Stimulated activated CD4-positive, alpha-beta T cell treated with anti-CD3 and anti-CD28 coated beads, Interleukin-15, amount 100 ng/mL, for 48 hours (primary cell): ENCODE data around the gene C14orf119.

Experiments
- DNase-seq, 2 donors: peaks; one replicate each; pipeline ENCODE4 v3.0.0-alpha.2; 2020; ENCODE audit warnings: low read depth in 2 of 2

C14orf119 gene, protein sequence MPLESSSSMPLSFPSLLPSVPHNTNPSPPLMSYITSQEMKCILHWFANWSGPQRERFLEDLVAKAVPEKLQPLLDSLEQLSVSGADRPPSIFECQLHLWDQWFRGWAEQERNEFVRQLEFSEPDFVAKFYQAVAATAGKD

DNA sequence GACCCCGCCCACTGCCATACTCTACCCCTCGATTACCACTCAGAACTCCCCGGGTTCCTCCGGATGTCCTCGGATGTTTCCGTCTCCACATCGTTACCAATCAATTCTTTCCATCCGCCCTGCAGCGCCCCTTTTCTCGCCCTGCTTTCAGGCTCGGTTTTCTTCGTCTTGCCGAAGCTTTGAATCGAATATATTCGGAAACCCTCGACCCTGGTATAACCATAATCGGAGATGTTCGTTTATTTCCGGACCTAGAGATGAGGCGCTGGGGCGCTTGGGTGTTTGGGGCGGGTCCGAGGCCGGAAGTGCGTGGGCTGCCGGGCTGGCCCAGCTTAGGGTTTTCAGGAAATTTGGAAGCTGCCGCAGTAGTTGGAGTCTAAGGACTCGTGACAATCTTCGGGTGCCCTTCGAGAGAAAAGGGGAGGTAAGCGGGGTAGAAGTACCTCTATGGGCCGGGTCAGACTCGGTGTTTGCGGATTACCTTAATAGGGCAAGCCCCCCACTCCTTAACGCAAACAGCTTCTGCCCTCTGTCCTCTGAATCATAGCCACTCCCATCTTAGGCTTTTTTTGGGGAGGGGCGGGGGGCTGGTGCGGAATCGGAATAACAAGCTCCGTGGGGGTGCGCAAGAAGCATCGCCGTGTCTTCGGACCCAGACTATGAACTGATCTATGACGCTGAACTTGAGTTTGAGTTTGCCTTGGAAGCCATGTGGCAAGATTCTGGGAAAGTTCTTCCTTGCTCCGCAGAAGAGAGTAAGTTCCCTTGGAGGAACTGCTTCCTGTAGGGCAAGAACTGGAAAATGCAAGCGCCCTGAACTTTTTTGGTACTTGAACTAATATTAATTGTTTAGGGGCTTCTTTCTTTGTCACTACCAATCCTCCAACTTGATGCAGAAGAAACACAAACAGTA is at the start of gene C14orf119:
Gene C14orf119, plus strand, starts transcription at position 310 of the 913 bp plus-strand sequence. CDS start 2,154 bp downstream, outside the sequence.
- DNase-seq, result peak; percentile 99 to 100

DNA sequence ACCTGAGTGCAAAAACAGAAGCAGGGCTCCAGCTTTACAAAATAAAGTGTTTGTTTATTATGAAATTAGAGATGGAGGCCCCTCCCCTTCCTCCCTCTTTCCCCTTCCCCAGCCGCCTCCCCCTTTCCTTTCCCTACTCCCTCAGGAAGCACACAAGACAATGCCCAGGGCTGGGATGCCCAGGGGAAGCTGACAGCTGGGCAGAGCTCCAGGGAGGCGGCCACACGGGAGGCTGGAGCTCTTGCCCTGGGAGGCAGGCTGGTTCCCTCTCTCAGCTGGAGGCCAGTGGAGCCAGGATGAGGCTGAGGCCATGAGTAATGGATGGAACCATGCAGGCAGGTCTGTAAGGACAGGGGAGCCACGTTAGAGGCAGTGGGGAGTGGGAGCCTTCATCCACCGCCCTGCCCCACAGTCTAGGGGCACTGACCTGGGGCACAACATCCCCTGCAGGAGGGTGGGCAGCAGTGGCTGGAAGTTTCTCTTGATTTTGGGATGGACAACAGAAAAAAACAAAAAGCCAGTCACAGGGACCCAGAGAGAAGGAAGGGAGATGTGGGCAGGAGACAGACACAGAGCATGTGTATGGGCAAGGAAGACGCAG is 48.2 kb upstream of the C14orf119 start:
- no peak for DNase-seq

GRCh38 chr14:23047751-23048693 is 47.3 kb upstream of the C14orf119 start:
- no peak for DNase-seq

DNA sequence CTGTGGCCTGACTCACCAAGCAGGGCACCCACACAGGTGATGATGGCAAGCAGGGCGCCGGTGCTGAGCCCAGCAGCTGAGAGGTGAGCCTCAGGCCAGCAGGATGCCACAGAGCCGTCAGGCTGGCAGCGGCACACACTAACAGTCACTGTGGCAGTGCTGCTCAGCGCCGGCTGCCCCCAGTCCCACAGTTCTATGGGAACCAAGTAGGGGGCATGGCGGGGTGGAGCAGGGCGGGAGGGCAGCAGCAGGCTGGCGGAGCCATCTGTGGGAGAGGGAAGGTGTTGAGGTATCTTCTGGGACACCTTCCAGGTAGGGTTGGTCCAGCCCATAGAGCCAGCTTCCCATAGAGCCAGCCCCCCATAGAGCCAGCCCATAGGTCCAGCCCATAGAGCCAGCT is 46.3 kb upstream of the C14orf119 start:
- no peak for DNase-seq

DNA sequence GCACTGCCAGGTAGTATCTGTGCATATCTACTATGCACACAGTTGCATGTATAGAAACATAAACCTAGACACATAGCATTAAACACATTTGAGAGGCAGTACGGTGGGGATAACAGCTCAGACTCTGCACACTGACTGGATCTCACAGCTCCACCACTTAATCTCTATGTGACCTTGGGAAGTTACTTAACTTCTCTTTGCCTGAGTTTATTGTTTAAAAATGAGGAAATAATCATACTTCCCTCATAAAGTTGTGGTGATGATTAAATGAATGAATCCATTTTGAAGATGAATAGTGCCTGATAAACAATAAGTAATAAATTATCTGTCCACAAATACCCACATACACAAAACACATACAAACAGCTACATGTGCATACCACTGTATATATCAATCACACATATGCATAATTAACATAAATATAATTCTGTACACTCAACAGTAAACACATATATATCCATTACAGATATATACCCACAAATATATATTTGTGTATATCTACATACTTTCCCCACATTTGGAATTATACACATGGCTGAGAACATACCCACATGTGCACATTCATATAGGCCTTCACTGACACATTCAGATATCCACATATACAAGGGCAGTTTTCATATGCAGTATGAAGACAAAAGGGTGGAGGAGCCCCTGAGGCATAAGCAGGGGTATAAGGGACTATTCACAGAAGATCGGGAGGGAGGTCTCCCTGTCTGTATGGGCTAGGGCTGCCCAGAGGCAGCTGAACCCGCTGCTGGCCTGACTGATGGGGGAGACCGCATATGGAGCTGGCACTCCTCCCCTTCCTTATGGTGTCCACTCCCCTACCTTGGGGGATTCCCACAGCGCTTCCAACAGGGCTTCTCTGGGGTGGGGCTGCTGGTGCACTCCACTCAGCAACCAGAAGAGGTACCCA is 43.9 kb upstream of the C14orf119 start:
- DNase-seq, result no peak

DNA sequence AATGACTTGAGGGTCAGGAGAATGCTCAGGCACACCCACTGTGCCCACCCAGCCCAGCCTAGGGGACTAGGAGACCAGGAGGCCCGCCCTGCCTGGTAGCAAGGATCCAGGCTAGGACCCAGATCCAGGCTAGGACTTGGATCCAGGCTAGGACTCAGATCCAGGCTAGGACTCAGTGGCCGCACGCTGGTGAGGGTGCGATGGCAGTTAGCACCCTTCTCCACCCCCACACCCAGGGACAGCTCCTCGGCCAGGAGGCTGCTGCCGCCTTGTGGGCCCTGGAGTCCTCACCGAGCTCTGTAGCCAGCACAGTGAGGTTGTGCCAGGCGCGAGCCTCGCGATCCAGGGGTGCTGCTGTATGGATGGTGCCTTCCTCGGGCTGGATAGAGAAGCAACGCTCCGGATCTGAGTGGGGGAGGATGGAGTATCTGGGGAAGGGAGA is 43.1 kb upstream of the C14orf119 start:
- no peak for DNase-seq

GRCh38 chr14:23052671-23053070 is 42.6 kb upstream of the C14orf119 start:
- no peak for DNase-seq

DNA sequence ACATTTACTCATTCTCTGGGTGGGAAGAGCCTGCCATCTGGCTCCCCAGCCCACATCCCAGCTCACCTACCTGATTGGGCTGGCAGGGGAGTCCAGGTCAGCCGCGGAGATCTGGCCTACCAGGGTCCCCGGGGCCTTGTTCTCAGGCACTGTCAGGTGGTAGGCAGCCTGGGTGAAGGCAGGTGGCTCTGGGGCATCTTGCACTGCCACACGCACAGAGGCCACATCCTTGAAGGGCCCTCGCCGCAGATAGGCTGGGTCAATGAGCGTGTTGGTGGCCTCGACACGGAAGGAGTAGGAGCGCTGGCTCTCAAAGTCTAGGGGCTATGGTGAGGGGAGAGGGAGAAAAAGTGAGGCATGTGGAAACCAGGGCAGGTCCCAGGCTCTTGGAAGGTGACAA is 41.9 kb upstream of the C14orf119 start:
- no peak for DNase-seq

DNA sequence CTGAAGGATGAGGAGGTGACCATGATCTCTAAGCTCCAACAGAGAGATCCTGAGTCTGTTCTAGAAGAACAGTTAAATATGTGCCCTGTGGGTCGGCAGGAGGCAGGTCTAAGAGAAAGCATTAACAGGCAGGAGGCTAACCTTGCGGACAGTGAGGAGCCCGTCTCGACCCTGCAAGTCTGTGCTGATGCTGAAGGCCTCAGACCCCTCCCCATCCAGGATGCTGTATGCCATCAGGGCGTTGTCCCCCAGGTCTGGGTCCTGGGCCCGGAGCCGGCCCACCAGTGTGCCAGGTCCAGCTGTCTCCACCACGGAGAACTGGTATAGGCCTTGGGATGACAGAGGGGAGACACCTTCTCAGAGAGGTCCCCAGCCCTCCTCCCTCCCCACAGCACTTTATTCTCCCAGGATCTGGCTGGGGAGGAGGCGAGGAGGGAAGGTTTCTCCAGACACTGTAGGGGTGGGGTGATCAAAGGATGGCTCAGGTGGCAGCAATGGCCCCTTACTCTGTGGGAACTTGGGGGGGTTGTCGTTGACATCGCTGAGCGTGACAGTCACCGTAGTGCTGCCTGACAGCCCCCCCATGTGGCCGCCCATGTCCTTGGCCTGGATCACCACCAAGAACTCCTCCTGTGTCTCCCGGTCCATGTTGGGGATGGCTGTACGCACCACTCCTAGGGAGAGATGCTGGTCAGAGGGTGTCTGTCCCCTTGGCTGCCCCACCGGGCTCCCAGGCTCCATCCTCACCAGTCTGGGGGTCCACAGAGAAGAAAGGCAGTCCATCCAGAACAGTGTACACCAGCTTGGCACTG is 41.1 kb upstream of the C14orf119 start:
- no peak for DNase-seq

DNA sequence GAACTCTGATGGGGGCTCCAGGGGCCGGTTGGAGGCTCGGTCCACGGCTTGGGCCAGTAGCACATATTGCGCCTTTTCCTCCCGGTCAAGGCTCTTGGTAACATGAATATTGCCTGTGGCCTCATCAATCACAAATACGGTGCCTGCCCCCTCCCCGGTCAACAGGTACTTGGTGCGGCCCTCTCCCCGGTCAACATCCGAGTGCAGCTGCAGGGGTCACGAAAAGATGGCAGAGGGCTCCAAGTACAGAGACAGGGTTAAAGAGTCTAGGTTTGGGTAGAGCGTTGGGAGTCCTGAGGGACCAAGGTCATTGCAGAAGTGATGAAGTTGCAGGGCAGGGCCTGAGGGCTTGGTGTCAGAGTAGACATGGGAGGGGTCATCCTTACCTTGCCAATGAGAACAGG is 40.2 kb upstream of the C14orf119 start:
- DNase-seq, result no peak

- no peak for DNase-seq
Observed at GRCh38 chr14:23055621-23056144, 39.6 kb upstream of the C14orf119 start.

- DNase-seq, result peak; percentile 34 to 44
Observed at GRCh38 chr14:23056145-23056955, 39.0 kb upstream of the C14orf119 start.

DNA sequence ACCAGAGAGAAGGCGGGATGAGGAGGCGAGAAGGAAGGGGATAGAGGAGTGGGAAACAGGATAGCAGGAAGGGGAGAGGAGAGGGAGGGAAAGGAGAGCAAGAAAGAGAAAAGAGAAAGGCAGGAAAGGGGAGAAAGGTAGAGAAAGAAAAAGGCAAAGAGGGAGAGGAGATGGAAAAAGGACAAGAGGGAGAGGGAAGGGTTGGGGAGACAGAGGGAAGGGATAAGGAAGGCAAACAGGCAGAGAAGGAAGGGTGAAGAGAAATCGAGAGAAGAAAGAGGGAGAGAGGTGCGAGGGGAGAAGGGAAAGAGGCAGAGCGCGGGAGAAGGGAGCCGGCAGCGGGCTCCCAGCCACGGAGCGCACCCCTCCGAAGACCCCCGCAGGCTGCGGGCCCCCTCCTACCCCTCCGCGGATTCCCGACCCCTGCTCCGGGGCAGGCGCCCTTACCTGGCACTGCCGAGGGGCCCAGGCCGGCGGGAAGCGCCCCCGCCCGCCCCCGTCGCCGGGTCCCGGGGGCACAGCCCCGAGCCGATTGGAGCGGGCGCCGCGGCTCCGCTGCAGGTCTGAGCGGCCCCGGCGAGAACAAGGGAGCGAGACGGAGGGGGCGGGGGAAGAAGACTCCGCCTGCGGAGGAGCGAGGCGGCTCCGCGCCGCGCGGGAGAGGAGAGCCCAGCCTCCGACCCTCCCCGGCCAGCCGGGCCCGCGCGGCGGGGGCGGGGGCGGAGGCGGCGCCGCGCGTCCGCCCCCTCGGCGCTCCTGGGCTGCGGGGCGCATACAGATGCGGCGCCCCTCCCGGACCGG is 38.1 kb upstream of the C14orf119 start, which contains the start of gene CDH24:
Gene CDH24, minus strand, starts transcription at position 565 of the 801 bp plus-strand sequence. CDS start 1,787 bp downstream, outside the sequence.
- DNase-seq, result peak in 1 of 2 donors; percentile 47

DNA sequence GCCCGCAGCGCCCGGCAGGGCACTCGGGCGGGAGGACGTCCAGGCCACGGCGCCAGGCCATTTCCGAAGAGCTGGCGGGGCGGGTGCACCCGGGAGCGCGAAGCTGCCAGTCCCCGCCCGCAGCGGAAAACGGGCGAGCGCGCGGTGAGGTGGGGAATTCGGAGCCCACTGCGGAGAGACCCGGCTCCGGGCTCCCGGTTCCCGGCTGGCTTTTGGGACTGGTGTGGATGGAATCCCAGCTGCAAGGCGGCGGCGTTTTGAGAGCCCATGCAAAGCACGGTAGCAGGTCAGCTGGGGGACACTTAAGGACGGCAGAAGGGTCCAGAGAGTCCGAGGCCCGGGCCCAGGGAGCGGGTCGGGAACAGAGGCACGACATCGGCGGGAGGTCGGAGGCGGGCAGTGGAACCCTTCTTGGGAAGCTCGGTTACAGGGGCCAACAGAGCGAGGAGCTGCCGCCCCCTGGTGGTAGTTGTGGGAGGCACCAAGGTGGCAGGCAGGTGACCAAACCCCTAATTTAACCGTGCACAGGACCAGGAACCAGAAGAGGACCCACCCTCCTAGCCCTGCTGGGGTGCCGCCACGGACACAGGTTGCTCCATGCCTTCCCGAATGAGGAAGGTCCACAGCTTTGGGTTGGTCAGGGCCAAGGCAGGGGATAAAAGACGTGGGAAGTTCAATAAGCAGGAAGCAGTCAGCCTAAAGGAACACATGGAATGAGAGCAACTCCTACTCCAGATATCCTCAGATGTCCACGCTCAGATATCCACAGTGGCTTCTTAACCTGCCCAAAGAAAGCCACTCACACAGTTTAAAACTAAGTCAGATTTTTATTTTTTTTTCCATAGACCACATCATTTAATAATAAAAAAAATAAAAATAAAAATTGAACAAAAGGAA is 37.3 kb upstream of the C14orf119 start:
- DNase-seq, result peak; percentile 73 to 83

GRCh38 chr14:23058654-23059504 is 36.4 kb upstream of the C14orf119 start:
- DNase-seq, result no peak
